Measurements from ENCODE around the gene TMEM147. TPM values are rescaled to one million over a fixed set of nuclear protein-coding genes. Genes with fewer than 3 reads are reported as not detected.

TMEM147 gene
- total RNA-seq (2021; ENCODE audit: unreplicated experiment), result 157 TPM
- polyA plus RNA-seq (2012; ENCODE audit: insufficient read length), result 229 TPM
- Bru-seq, nascent RNA, result percentile 78 among the genes with signal in this experiment
- BruChase-seq, experiment 1, labeled RNA remaining after a 2-hour chase, result percentile 76 among the genes with signal in this experiment
- percentile 90 among the genes with signal in this experiment for BruChase-seq, experiment 2, labeled RNA remaining after a 6-hour chase
- long read RNA-seq, transcript TMEM147-202 (6 exons, 935 nt), result minor isoform, 6 of 272 reads
- long read RNA-seq, transcript TMEM147-205 (5 exons, 669 nt), result minor isoform, 6 of 272 reads
- long read RNA-seq, transcript TMEM147-201 (7 exons, 899 nt), result major isoform, 103 of 272 reads
- long read RNA-seq, partial matches to known transcripts, result 21 of 272 reads
- long read RNA-seq, other reads (novel, unspliced or antisense), result 130 of 272 reads

GRCh38 chr19:35545001-35545854, at the start of gene TMEM147:
Gene TMEM147 (plus strand): TSS chr19:35545626. CDS start chr19:35545740, 114 bp downstream.
- ChIA-PET CTCF (no interaction called here), POLR2A (interaction anchor here (0.6 kb wide), 1 partner anchor 53 kb away, joined by 14 read pairs; no protein-coding TSS in a partner anchor)
- BruUV-seq (replicated peaks), result TSS peak; percentile 84
- DNase-seq (ENCODE audit: low read depth, low spot score) (peak; percentile 33), ATAC-seq (peak; percentile 98)
- no peak for TF ChIP-seq CTCF (IDR thresholded peaks at IDR 0.05)
- no peak for TF ChIP-seq REST (IDR thresholded peaks at IDR 0.05; ENCODE audit: insufficient read depth in 1 of 2, low read depth in 2 of 2, low read length in 1 of 2)
- peak; percentile 97; the same call in 1 of the 2 replicates for TF ChIP-seq SIN3A (IDR thresholded peaks at IDR 0.05; ENCODE audit: borderline replicate concordance, insufficient read depth, low read depth, low read length)
- TF ChIP-seq TCF7L2 (IDR thresholded peaks at IDR 0.05; ENCODE audit: low read depth, low read length), result 0 out of 2 replicates have a peak, but pooled peaks have one; percentile 6
- peak; percentile 96 for TF ChIP-seq POLR2AphosphoS5 (IDR thresholded peaks at IDR 0.05; ENCODE audit: low read depth, low read length)
- in situ Hi-C loops (cut with HindIII; ENCODE audit: low pct_unique_long_range_greater_than_20kb, low sequenced_read_pairs) (no loop called here), intact Hi-C loops (cut with micrococcal nuclease; ENCODE audit: unreplicated experiment) (no loop called here)
- H3K27ac ChIP-seq (ENCODE audit: low read length), result peak within 1 kb of the TSS; percentile 97
- no peaks in the 10 kb centered on the region for H3K9me3 ChIP-seq (ENCODE audit: control insufficient read depth, insufficient read depth, low read depth, low read length)
- no peaks in the 10 kb centered on the region for H3K27me3 ChIP-seq (ENCODE audit: control insufficient read depth, insufficient read depth, low read length)
- peak within 1 kb of the TSS; percentile 79 to 98 for H3K4me3 ChIP-seq (ENCODE audit: low read depth in 2 of 2, low read length in 2 of 2)
- peaks cover 6% of the 10 kb centered on the region; the same call in 1 of the 2 replicates for H3K36me3 ChIP-seq (ENCODE audit: control insufficient read depth, insufficient read depth, low read length)
- H3K4me1 ChIP-seq (ENCODE audit: control insufficient read depth, insufficient read depth, low read length), result peaks cover 12% of the 10 kb centered on the region

GRCh38 chr19:35497406-35497805, 48.0 kb upstream of the TMEM147 start:
- BruUV-seq (replicated peaks), result no TSS peak
- no peak for ATAC-seq
- DNase-seq (ENCODE audit: low read depth, low spot score), result no peak
- no peaks in the 10 kb centered on the region for H3K4me1 ChIP-seq (ENCODE audit: control insufficient read depth, insufficient read depth, low read length)
- no peak overlapping the region for H3K4me3 ChIP-seq (ENCODE audit: low read depth in 2 of 2, low read length in 2 of 2)
- TF ChIP-seq CTCF (IDR thresholded peaks at IDR 0.05) (no peak), SIN3A (IDR thresholded peaks at IDR 0.05; ENCODE audit: borderline replicate concordance, insufficient read depth, low read depth, low read length) (no peak), TCF7L2 (IDR thresholded peaks at IDR 0.05; ENCODE audit: low read depth, low read length) (no peak), POLR2AphosphoS5 (IDR thresholded peaks at IDR 0.05; ENCODE audit: low read depth, low read length) (no peak), REST (IDR thresholded peaks at IDR 0.05; ENCODE audit: insufficient read depth in 1 of 2, low read depth in 2 of 2, low read length in 1 of 2) (no peak)
- H3K27ac ChIP-seq (ENCODE audit: low read length), result no peak overlapping the region
- in situ Hi-C loops (cut with HindIII; ENCODE audit: low pct_unique_long_range_greater_than_20kb, low sequenced_read_pairs) (no loop called here), intact Hi-C loops (cut with micrococcal nuclease; ENCODE audit: unreplicated experiment) (loop anchor here (10.0 kb wide), 1 partner anchor 143 kb away; the partner anchor contains the start of gene FFAR3)
- no peaks in the 10 kb centered on the region for H3K9me3 ChIP-seq (ENCODE audit: control insufficient read depth, insufficient read depth, low read depth, low read length)
- no peaks in the 10 kb centered on the region for H3K36me3 ChIP-seq (ENCODE audit: control insufficient read depth, insufficient read depth, low read length)
- peaks cover 5% of the 10 kb centered on the region for H3K27me3 ChIP-seq (ENCODE audit: control insufficient read depth, insufficient read depth, low read length)
- ChIA-PET CTCF (interaction anchor here (1.4 kb wide), 1 partner anchor 144 kb away, joined by 4 read pairs; no protein-coding TSS in a partner anchor), POLR2A (interaction anchor here (0.6 kb wide), 1 partner anchor 18 kb away, joined by 3 read pairs; no protein-coding TSS in a partner anchor)

Data from Panc1 (cell line).